Trophoblast cell (in vitro differentiated cells and primary cell): ENCODE results near the gene PTPRT.

ENCODE experiments used
- DNase-seq, 2 donors: peaks; one replicate each; pipeline ENCODE4 v3.0.0-alpha.2; 2016
- H2AFZ ChIP-seq: 2 replicates; pipeline ENCODE4 v1.6.1; 2013; ENCODE audit warnings: low read length, moderate library complexity, mild to moderate bottlenecking; ENCODE audit not compliant: insufficient read depth, poor library complexity
- H2AK5ac ChIP-seq: 2 replicates; pipeline ENCODE4 v1.6.1; 2013; ENCODE audit warnings: mild to moderate bottlenecking, low read length
- H2BK120ac ChIP-seq: 2 replicates; pipeline ENCODE4 v1.6.1; 2013; ENCODE audit warnings: low read length, mild to moderate bottlenecking, moderate library complexity; ENCODE audit not compliant: insufficient read depth, poor library complexity
- H2BK12ac ChIP-seq: 2 replicates; pipeline ENCODE4 v1.6.1; 2013; ENCODE audit warnings: mild to moderate bottlenecking, low read length, moderate library complexity
- H2BK5ac ChIP-seq: 2 replicates; pipeline ENCODE4 v1.6.1; 2013; ENCODE audit warnings: low read length, low read depth, moderate library complexity, mild to moderate bottlenecking; ENCODE audit not compliant: poor library complexity
- H3K14ac ChIP-seq: 2 replicates; pipeline ENCODE4 v1.6.1; 2013; ENCODE audit warnings: mild to moderate bottlenecking, low read length
- H3K18ac ChIP-seq: 2 replicates; pipeline ENCODE4 v1.6.1; 2013; ENCODE audit warnings: mild to moderate bottlenecking, low read length
- H3K23ac ChIP-seq: 2 replicates; pipeline ENCODE4 v1.6.1; 2013; ENCODE audit warnings: low read length
- H3K27ac ChIP-seq: 2 replicates; pipeline ENCODE4 v1.5.1; 2013; ENCODE audit warnings: low read depth, mild to moderate bottlenecking, inconsistent platforms, low read length, moderate library complexity
- H3K27me3 ChIP-seq: 2 replicates; pipeline ENCODE4 v1.6.1; 2013; ENCODE audit warnings: inconsistent platforms, mild to moderate bottlenecking, low read length, moderate library complexity; ENCODE audit not compliant: insufficient read depth
- H3K36me3 ChIP-seq, 2 experiments: 1 replicate in 1 of 2; 2 replicates in 1 of 2; pipeline ENCODE4 v1.6.1; 2013; ENCODE audit warnings: low read length in 2 of 2, mild to moderate bottlenecking in 2 of 2, moderate library complexity in 1 of 2; ENCODE audit not compliant: insufficient read depth in 2 of 2, control insufficient read depth in 1 of 2
- H3K4ac ChIP-seq: 2 replicates; pipeline ENCODE4 v1.6.1; 2013; ENCODE audit warnings: low read depth, mild to moderate bottlenecking, low read length, moderate library complexity
- H3K4me1 ChIP-seq, 2 experiments: 1 replicate in 1 of 2; 2 replicates in 1 of 2; pipeline ENCODE4 v1.6.1; 2013; ENCODE audit warnings: low read length in 2 of 2, mild to moderate bottlenecking in 2 of 2, moderate library complexity in 1 of 2; ENCODE audit not compliant: insufficient read depth in 2 of 2, control insufficient read depth in 1 of 2
- H3K4me2 ChIP-seq: 2 replicates; pipeline ENCODE4 v1.6.1; 2013; ENCODE audit warnings: inconsistent platforms, mild to moderate bottlenecking, low read length, moderate library complexity
- H3K4me3 ChIP-seq: 2 replicates; pipeline ENCODE4 v1.5.1; 2013; ENCODE audit warnings: mild to moderate bottlenecking, low read depth, low read length, inconsistent platforms
- H3K79me1 ChIP-seq: one replicate; pipeline ENCODE4 v1.6.1; 2013; ENCODE audit warnings: low read length
- H3K79me2 ChIP-seq: 2 replicates; pipeline ENCODE4 v1.6.1; 2013; ENCODE audit warnings: low read length, mild to moderate bottlenecking; ENCODE audit not compliant: control insufficient read depth, insufficient read depth, poor library complexity
- H3K9ac ChIP-seq: 2 replicates; pipeline ENCODE4 v1.6.1; 2013; ENCODE audit warnings: mild to moderate bottlenecking, low read length
- H3K9me3 ChIP-seq: 2 replicates; pipeline ENCODE4 v1.6.1; 2013; ENCODE audit warnings: low read depth, mild to moderate bottlenecking, control low read depth, inconsistent platforms, low read length; ENCODE audit not compliant: insufficient read depth
- H4K12ac ChIP-seq: 2 replicates; pipeline ENCODE4 v1.6.1; 2013; ENCODE audit warnings: low read depth, mild to moderate bottlenecking, low read length, moderate library complexity
- H4K8ac ChIP-seq: 2 replicates; pipeline ENCODE4 v1.6.1; 2013; ENCODE audit warnings: low read depth, mild to moderate bottlenecking, low read length, moderate library complexity
- H4K91ac ChIP-seq: one replicate; pipeline ENCODE4 v1.6.1; 2013; ENCODE audit warnings: low read depth, mild to moderate bottlenecking, low read length, moderate library complexity
- WGBS: extraction: QIAGEN DNeasy Blood & Tissue Kit; methylation state at CpG from one replicate; pipeline ENCODE4 v1.1.7; 2013; ENCODE audit warnings: missing lambda C conversion rate; ENCODE audit not compliant: insufficient read length, insufficient coverage; ENCODE audit errors: extremely low coverage; 5-methylcytosine and 5-hydroxymethylcytosine counted together

PTPRT gene

GRCh38 chr20:42807876-42808275, 381.8 kb downstream of the PTPRT start:
- no peak overlapping the region for H2BK5ac ChIP-seq
- no peaks in the 10 kb centered on the region for H3K27me3 ChIP-seq
- no peak overlapping the region for H3K27ac ChIP-seq
- H3K4me2 ChIP-seq = no peak overlapping the region
- H2AFZ ChIP-seq = no peak overlapping the region
- H3K14ac ChIP-seq = no peak overlapping the region
- H2BK12ac ChIP-seq = no peak overlapping the region
- no peak overlapping the region for H3K4me3 ChIP-seq
- no peak overlapping the region for H3K23ac ChIP-seq
- H3K9me3 ChIP-seq = peaks cover 2% of the 10 kb centered on the region
- WGBS = no CpG with 5 or more reads among the region's 6 CpGs
- no peak overlapping the region for H2AK5ac ChIP-seq
- H3K36me3 ChIP-seq = no peaks in the 10 kb centered on the region
- DNase-seq = no peak
- H4K12ac ChIP-seq = no peak overlapping the region
- H4K91ac ChIP-seq = no peak overlapping the region
- no peak overlapping the region for H3K18ac ChIP-seq
- H3K9ac ChIP-seq = no peak overlapping the region
- no peaks in the 10 kb centered on the region for H3K79me1 ChIP-seq
- no peaks in the 10 kb centered on the region for H3K79me2 ChIP-seq
- no peak overlapping the region for H3K4ac ChIP-seq
- H3K4me1 ChIP-seq = no peaks in the 10 kb centered on the region
- H2BK120ac ChIP-seq = no peak overlapping the region
- H4K8ac ChIP-seq = no peak overlapping the region

GRCh38 chr20:42795111-42795695, 394.5 kb downstream of the PTPRT start:
- H2AFZ ChIP-seq = no peak overlapping the region
- H2AK5ac ChIP-seq = no peak overlapping the region
- no peak overlapping the region for H4K12ac ChIP-seq
- no peak overlapping the region for H2BK5ac ChIP-seq
- H2BK12ac ChIP-seq = no peak overlapping the region
- no peaks in the 10 kb centered on the region for H3K36me3 ChIP-seq
- H3K4ac ChIP-seq = no peak overlapping the region
- no peak overlapping the region for H3K14ac ChIP-seq
- no peak overlapping the region for H3K4me3 ChIP-seq
- WGBS = no CpG with 5 or more reads among the region's 11 CpGs
- H3K79me2 ChIP-seq = no peaks in the 10 kb centered on the region
- no peaks in the 10 kb centered on the region for H3K79me1 ChIP-seq
- H3K9ac ChIP-seq = no peak overlapping the region
- no peaks in the 10 kb centered on the region for H3K27me3 ChIP-seq
- no peak overlapping the region for H3K23ac ChIP-seq
- no peaks in the 10 kb centered on the region for H3K4me1 ChIP-seq
- H3K18ac ChIP-seq = no peak overlapping the region
- no peak overlapping the region for H4K8ac ChIP-seq
- peaks cover 2% of the 10 kb centered on the region for H3K9me3 ChIP-seq
- H2BK120ac ChIP-seq = no peak overlapping the region
- no peak for DNase-seq
- H4K91ac ChIP-seq = no peak overlapping the region
- H3K27ac ChIP-seq = no peak overlapping the region
- H3K4me2 ChIP-seq = no peak overlapping the region

GRCh38 chr20:42792052-42792451, 397.7 kb downstream of the PTPRT start:
- Histone ChIP-seq H3K79me1 (no peaks in the 10 kb centered on the region), H3K14ac (no peak overlapping the region), H3K23ac (no peak overlapping the region), H2AK5ac (no peak overlapping the region), H2AFZ (no peak overlapping the region), H3K36me3 (no peaks in the 10 kb centered on the region), H3K18ac (no peak overlapping the region), H4K8ac (no peak overlapping the region), H3K27me3 (no peaks in the 10 kb centered on the region), H3K4me1 (no peaks in the 10 kb centered on the region), H3K27ac (no peak overlapping the region), H3K9me3 (peaks cover 2% of the 10 kb centered on the region), H4K12ac (no peak overlapping the region), H3K79me2 (no peaks in the 10 kb centered on the region), H3K4me2 (no peak overlapping the region), H2BK12ac (no peak overlapping the region), H4K91ac (no peak overlapping the region), H2BK5ac (no peak overlapping the region), H3K4ac (no peak overlapping the region), H2BK120ac (no peak overlapping the region), H3K9ac (no peak overlapping the region), H3K4me3 (no peak overlapping the region)
- no peak for DNase-seq
- WGBS = no CpG with 5 or more reads among the region's 1 CpG

- Histone ChIP-seq H4K12ac (no peak overlapping the region), H3K36me3 (no peaks in the 10 kb centered on the region), H2BK12ac (no peak overlapping the region), H3K4me3 (no peak overlapping the region), H3K4ac (no peak overlapping the region), H3K79me2 (no peaks in the 10 kb centered on the region), H3K14ac (no peak overlapping the region), H2AK5ac (no peak overlapping the region), H2BK5ac (no peak overlapping the region), H3K4me1 (no peaks in the 10 kb centered on the region), H4K8ac (no peak overlapping the region), H3K23ac (no peak overlapping the region), H3K18ac (no peak overlapping the region), H2AFZ (no peak overlapping the region), H3K9me3 (peaks cover 2% of the 10 kb centered on the region), H3K4me2 (no peak overlapping the region), H3K79me1 (no peaks in the 10 kb centered on the region), H2BK120ac (no peak overlapping the region), H3K9ac (no peak overlapping the region), H3K27me3 (no peaks in the 10 kb centered on the region), H3K27ac (no peak overlapping the region), H4K91ac (no peak overlapping the region)
- WGBS = no CpG with 5 or more reads among the region's 2 CpGs
- no peak for DNase-seq
Observed at GRCh38 chr20:42790111-42790510, 399.6 kb downstream of the PTPRT start.
